Liver (tissue), 3 donors: ENCODE results near the gene FRMD5.

Experiments used
- FOXA2 ChIP-seq: IDR thresholded peaks from 2 replicates; pipeline ENCODE4 v1.6.1; 2016; ENCODE audit warnings: antibody characterized with exemption
- HNF4G ChIP-seq: IDR thresholded peaks from 2 replicates; pipeline ENCODE4 v1.6.1; 2016; ENCODE audit warnings: antibody characterized with exemption
- JUND ChIP-seq, 2 donors: IDR thresholded peaks; 2 replicates each; pipeline ENCODE4 v1.6.1; 2016; ENCODE audit warnings: antibody characterized with exemption in 2 of 2
- RAD21 ChIP-seq, 2 donors: IDR thresholded peaks; 2 replicates each; pipeline ENCODE4 v1.6.1; 2016; ENCODE audit warnings: antibody characterized with exemption in 2 of 2, mild to moderate bottlenecking in 2 of 2
- SP1 ChIP-seq: IDR thresholded peaks from 2 replicates; pipeline ENCODE4 v1.6.1; 2018; ENCODE audit warnings: antibody characterized with exemption, mild to moderate bottlenecking
- TAF1 ChIP-seq: conservative IDR thresholded peaks from 2 replicates; pipeline ENCODE4 v1.6.1; 2016; ENCODE audit warnings: antibody characterized with exemption, mild to moderate bottlenecking
- TF ChIP-seq, protein P1 (sequence below): IDR thresholded peaks from 2 replicates; pipeline ENCODE4 v1.6.1; 2016; ENCODE audit warnings: antibody characterized with exemption
- TF ChIP-seq, protein P2 (sequence below): fragments of 150-350 bp; IDR thresholded peaks from 2 replicates; pipeline ENCODE4 v1.5.1; 2017; ENCODE audit warnings: improper control_type of control experiment, low read depth, low read length; ENCODE audit not compliant: missing input control
- donor health status: healthy.
- donor health status: healthy.

DNA sequence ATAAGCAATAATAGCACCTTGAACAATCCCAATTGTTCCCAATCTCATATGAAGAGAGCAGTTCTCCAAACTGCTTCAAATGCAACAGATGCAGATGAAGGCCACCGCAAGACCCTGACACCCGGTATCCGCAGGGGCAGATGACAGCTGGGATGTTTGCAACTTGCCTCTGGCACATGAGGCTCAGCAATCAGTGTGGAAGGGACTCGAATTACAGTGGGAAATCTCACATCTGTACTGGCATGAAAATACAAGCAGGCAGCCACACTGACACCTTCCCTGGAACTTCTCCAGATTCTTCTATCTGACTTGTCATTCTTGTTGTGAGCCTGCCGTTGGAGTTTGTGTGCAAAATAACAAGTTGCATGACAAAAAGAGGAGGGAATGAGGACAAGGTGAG is 299.5 kb downstream of the FRMD5 start:
- TF ChIP-seq, protein P1, sequence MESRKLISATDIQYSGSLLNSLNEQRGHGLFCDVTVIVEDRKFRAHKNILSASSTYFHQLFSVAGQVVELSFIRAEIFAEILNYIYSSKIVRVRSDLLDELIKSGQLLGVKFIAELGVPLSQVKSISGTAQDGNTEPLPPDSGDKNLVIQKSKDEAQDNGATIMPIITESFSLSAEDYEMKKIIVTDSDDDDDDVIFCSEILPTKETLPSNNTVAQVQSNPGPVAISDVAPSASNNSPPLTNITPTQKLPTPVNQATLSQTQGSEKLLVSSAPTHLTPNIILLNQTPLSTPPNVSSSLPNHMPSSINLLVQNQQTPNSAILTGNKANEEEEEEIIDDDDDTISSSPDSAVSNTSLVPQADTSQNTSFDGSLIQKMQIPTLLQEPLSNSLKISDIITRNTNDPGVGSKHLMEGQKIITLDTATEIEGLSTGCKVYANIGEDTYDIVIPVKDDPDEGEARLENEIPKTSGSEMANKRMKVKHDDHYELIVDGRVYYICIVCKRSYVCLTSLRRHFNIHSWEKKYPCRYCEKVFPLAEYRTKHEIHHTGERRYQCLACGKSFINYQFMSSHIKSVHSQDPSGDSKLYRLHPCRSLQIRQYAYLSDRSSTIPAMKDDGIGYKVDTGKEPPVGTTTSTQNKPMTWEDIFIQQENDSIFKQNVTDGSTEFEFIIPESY, result no peak
- TF ChIP-seq, protein P2, sequence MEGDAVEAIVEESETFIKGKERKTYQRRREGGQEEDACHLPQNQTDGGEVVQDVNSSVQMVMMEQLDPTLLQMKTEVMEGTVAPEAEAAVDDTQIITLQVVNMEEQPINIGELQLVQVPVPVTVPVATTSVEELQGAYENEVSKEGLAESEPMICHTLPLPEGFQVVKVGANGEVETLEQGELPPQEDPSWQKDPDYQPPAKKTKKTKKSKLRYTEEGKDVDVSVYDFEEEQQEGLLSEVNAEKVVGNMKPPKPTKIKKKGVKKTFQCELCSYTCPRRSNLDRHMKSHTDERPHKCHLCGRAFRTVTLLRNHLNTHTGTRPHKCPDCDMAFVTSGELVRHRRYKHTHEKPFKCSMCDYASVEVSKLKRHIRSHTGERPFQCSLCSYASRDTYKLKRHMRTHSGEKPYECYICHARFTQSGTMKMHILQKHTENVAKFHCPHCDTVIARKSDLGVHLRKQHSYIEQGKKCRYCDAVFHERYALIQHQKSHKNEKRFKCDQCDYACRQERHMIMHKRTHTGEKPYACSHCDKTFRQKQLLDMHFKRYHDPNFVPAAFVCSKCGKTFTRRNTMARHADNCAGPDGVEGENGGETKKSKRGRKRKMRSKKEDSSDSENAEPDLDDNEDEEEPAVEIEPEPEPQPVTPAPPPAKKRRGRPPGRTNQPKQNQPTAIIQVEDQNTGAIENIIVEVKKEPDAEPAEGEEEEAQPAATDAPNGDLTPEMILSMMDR, result no peak
- TF ChIP-seq HNF4G, result no peak
- TF ChIP-seq JUND (IDR thresholded peaks at IDR 0.05), result no peak
- TF ChIP-seq TAF1, result no peak
- TF ChIP-seq RAD21 (IDR thresholded peaks at IDR 0.05), result no peak
- no peak for TF ChIP-seq FOXA2
- no peak for TF ChIP-seq SP1
